Measurements from ENCODE around the gene FHL2. TPM values are rescaled to one million over a fixed set of nuclear protein-coding genes. Genes with fewer than 3 reads are reported as not detected.

FHL2 gene
- total and polyA plus RNA-seq, 2 of the 13 experiments (the other 11 are each of a cell fraction or from before 2014, with no cell fraction given), result 1.9 to 74.8 TPM

GRCh38 chr2:105447476-105447875 lies 48.6 kb upstream of the FHL2 start:
- intact Hi-C loops (cut with micrococcal nuclease; ENCODE audit: unreplicated experiment) (no loop called here), in situ Hi-C loops (cut with HindIII; ENCODE audit: extremely low pct_ligation_motif_present, low pct_unique_long_range_greater_than_20kb) (no loop called here)
- FAIRE-seq, result no peak
- H3K4me2 ChIP-seq (ENCODE audit: low read depth, low read length), result no peak overlapping the region
- H3K9me3 ChIP-seq (ENCODE audit: low read length), result no peaks in the 10 kb centered on the region
- no peak overlapping the region for H3K9ac ChIP-seq (ENCODE audit: insufficient read depth, low read depth, low read length)
- no peak overlapping the region for H3K4me3 ChIP-seq (replicated peaks in 1 of 3; ENCODE audit: insufficient read depth in 1 of 3, low read depth in 2 of 3, low read length in 3 of 3)
- no peaks in the 10 kb centered on the region for H3K79me2 ChIP-seq (ENCODE audit: insufficient read depth, low read length)
- ChIA-PET CTCF (ENCODE audit: low intra/inter-chr PET ratio, low total read pairs) (no interaction called here), POLR2A (no interaction called here)
- no peak for TF ChIP-seq RNF219 (CRISPR knock-in tag; IDR thresholded peaks at IDR 0.05)
- no peak for TF ChIP-seq UBTF (CRISPR knock-in tag; IDR thresholded peaks at IDR 0.05)
- TF ChIP-seq RERE (CRISPR knock-in tag; IDR thresholded peaks at IDR 0.05; ENCODE audit: low read depth), result no peak
- no peak for TF ChIP-seq ZNF414 (CRISPR knock-in tag; IDR thresholded peaks at IDR 0.05)
- H3K27ac ChIP-seq (ENCODE audit: extremely low read length, insufficient read depth, low read length), result no peak overlapping the region
- H3K4me1 ChIP-seq (ENCODE audit: insufficient read depth, low read length), result no peaks in the 10 kb centered on the region
- no peaks in the 10 kb centered on the region for H4K20me1 ChIP-seq (ENCODE audit: insufficient read depth, low read length)
- peaks cover 0 to 4% of the 10 kb centered on the region in 2 experiments; a peak in 1 of 5 replicates for H3K27me3 ChIP-seq (ENCODE audit: control insufficient read depth in 1 of 2, insufficient read depth in 2 of 2, low read length in 2 of 2)
- BruUV-seq (replicated peaks), result no TSS peak
- no peak for ATAC-seq
- 26% methylated on average over 4 of the region's 4 CpGs for WGBS (ENCODE audit: low lambda C conversion rate)
- H3K36me3 ChIP-seq (replicated peaks in 1 of 2; ENCODE audit: control insufficient read depth in 1 of 2, insufficient read depth in 2 of 2, low read length in 2 of 2), result no peaks in the 10 kb centered on the region
- no peak for DNase-seq (ENCODE audit: low spot score)
- no peak overlapping the region for H2AFZ ChIP-seq (ENCODE audit: low read length)

Measured in HepG2 (cell line).